Measurements from ENCODE around the gene MDGA2. TPM values are rescaled to one million over a fixed set of nuclear protein-coding genes. Genes with fewer than 3 reads are reported as not detected.

Gene MDGA2
- total RNA-seq, 1 donor from 2014 or later = 0.39 TPM

- DNase-seq = no peak
- Mint-ChIP-seq H3K27me3 (ENCODE audit: unreplicated experiment) (no peaks in the 10 kb centered on the region), H3K36me3 (ENCODE audit: unreplicated experiment) (no peaks in the 10 kb centered on the region), H3K9me3 (ENCODE audit: unreplicated experiment) (no peaks in the 10 kb centered on the region), H3K27ac (ENCODE audit: unreplicated experiment) (no peak overlapping the region), H3K4me1 (ENCODE audit: low read depth, unreplicated experiment) (no peaks in the 10 kb centered on the region), H3K4me3 (ENCODE audit: unreplicated experiment) (no peak overlapping the region)
- TF ChIP-seq CTCF (IDR thresholded peaks at IDR 0.05; ENCODE audit: partially characterized antibody, unreplicated experiment) = no peak
Measured at GRCh38 chr14:47471075-47471474, 204.3 kb downstream of the MDGA2 start.

GRCh38 chr14:47466916-47467315 is 208.5 kb downstream of the MDGA2 start:
- no peak for TF ChIP-seq CTCF (IDR thresholded peaks at IDR 0.05; ENCODE audit: partially characterized antibody, unreplicated experiment)
- Mint-ChIP-seq H3K27me3 (ENCODE audit: unreplicated experiment) (no peaks in the 10 kb centered on the region), H3K27ac (ENCODE audit: unreplicated experiment) (no peak overlapping the region), H3K36me3 (ENCODE audit: unreplicated experiment) (no peaks in the 10 kb centered on the region), H3K9me3 (ENCODE audit: unreplicated experiment) (peaks cover 2% of the 10 kb centered on the region), H3K4me3 (ENCODE audit: unreplicated experiment) (no peak overlapping the region), H3K4me1 (ENCODE audit: low read depth, unreplicated experiment) (no peaks in the 10 kb centered on the region)
- no peak for DNase-seq

GRCh38 chr14:47454025-47454424 is 221.4 kb downstream of the MDGA2 start:
- H3K27ac Mint-ChIP-seq (ENCODE audit: unreplicated experiment) = no peak overlapping the region
- TF ChIP-seq CTCF (IDR thresholded peaks at IDR 0.05; ENCODE audit: partially characterized antibody, unreplicated experiment) = no peak
- H3K27me3 Mint-ChIP-seq (ENCODE audit: unreplicated experiment) = no peaks in the 10 kb centered on the region
- H3K4me1 Mint-ChIP-seq (ENCODE audit: low read depth, unreplicated experiment) = no peaks in the 10 kb centered on the region
- no peaks in the 10 kb centered on the region for H3K36me3 Mint-ChIP-seq (ENCODE audit: unreplicated experiment)
- H3K9me3 Mint-ChIP-seq (ENCODE audit: unreplicated experiment) = no peaks in the 10 kb centered on the region
- H3K4me3 Mint-ChIP-seq (ENCODE audit: unreplicated experiment) = no peak overlapping the region
- no peak for DNase-seq

- no peak overlapping the region for H3K27ac Mint-ChIP-seq (ENCODE audit: unreplicated experiment)
- H3K4me3 Mint-ChIP-seq (ENCODE audit: unreplicated experiment) = no peak overlapping the region
- no peaks in the 10 kb centered on the region for H3K4me1 Mint-ChIP-seq (ENCODE audit: low read depth, unreplicated experiment)
- DNase-seq = no peak
- H3K27me3 Mint-ChIP-seq (ENCODE audit: unreplicated experiment) = no peaks in the 10 kb centered on the region
- H3K9me3 Mint-ChIP-seq (ENCODE audit: unreplicated experiment) = no peaks in the 10 kb centered on the region
- no peak for TF ChIP-seq CTCF (IDR thresholded peaks at IDR 0.05; ENCODE audit: partially characterized antibody, unreplicated experiment)
- H3K36me3 Mint-ChIP-seq (ENCODE audit: unreplicated experiment) = no peaks in the 10 kb centered on the region
Measured at GRCh38 chr14:47447076-47447475, 228.3 kb downstream of the MDGA2 start.

- Mint-ChIP-seq H3K27me3 (ENCODE audit: unreplicated experiment) (no peaks in the 10 kb centered on the region), H3K9me3 (ENCODE audit: unreplicated experiment) (no peaks in the 10 kb centered on the region), H3K4me1 (ENCODE audit: low read depth, unreplicated experiment) (peaks cover 7% of the 10 kb centered on the region), H3K36me3 (ENCODE audit: unreplicated experiment) (no peaks in the 10 kb centered on the region), H3K27ac (ENCODE audit: unreplicated experiment) (no peak overlapping the region), H3K4me3 (ENCODE audit: unreplicated experiment) (no peak overlapping the region)
- peak; percentile 17 for DNase-seq
- no peak for TF ChIP-seq CTCF (IDR thresholded peaks at IDR 0.05; ENCODE audit: partially characterized antibody, unreplicated experiment)
Measured at GRCh38 chr14:47442211-47442610, 233.2 kb downstream of the MDGA2 start.
